Stomach (tissue), 4 donors: Measurements from ENCODE around the gene GRK4.

Experiments used
- EP300 ChIP-seq: sonication (generic); formaldehyde crosslinking; IDR thresholded peaks from one replicate; pipeline ENCODE4 v1.6.1; 2017; ENCODE audit warnings: antibody characterized with exemption
- POLR2A ChIP-seq, 4 donors: fragments of 450-650 bp; IDR thresholded peaks; one replicate each; pipeline ENCODE4 v1.6.1; 2016; ENCODE audit warnings: antibody characterized with exemption in 4 of 4, control low read depth in 2 of 4, mild to moderate bottlenecking in 1 of 4, moderate library complexity in 1 of 4
- POLR2AphosphoS5 ChIP-seq, 3 donors: sonication (generic); formaldehyde crosslinking; IDR thresholded peaks; one replicate each; pipeline ENCODE4 v1.6.1; 2016; ENCODE audit warnings: antibody characterized with exemption in 3 of 3
- TF ChIP-seq, protein P1 (sequence below), 7 experiments: fragments of 450-650 bp in 4 of 7; fragments of 200-600 bp in 3 of 7; sonication (generic) in 3 of 7; IDR thresholded peaks; one replicate each; pipeline ENCODE4 v1.5.1; 2016 to 2019; ENCODE audit warnings: antibody characterized with exemption in 7 of 7, control low read depth in 2 of 7, mild to moderate bottlenecking in 1 of 7

DNA sequence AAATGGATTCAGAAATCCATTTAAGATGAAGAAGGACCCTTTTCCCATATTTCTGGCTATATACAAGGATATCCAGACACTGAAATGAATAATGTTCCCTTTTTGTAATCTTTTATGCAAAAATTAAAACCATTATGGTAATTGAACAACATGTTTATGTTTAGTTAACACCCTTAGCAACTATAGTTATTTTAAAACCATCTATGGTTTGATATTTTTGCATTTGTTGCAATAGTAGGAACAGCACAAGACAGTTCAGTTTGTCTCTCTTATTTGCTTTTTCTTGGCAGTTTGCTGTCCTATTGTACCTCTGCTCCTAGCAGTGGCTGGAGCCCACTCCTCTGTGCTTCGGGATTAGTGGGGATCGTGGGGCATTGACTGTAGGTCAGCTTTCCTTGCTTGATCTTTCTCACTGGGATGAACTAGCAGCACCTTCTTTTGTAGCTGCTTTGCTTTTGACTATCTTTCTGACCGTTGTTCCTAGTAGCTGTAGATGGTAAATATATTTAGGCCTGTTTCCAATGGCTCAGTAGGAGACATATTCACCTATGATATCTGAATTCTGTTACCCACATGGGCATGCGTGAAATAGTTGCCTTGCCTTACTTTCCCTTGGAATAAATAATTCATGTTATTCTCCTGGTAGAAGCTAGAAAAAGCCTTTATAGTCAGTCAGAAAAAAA is 123.9 kb downstream of the GRK4 start:
- TF ChIP-seq EP300: no peak
- TF ChIP-seq, protein P1, sequence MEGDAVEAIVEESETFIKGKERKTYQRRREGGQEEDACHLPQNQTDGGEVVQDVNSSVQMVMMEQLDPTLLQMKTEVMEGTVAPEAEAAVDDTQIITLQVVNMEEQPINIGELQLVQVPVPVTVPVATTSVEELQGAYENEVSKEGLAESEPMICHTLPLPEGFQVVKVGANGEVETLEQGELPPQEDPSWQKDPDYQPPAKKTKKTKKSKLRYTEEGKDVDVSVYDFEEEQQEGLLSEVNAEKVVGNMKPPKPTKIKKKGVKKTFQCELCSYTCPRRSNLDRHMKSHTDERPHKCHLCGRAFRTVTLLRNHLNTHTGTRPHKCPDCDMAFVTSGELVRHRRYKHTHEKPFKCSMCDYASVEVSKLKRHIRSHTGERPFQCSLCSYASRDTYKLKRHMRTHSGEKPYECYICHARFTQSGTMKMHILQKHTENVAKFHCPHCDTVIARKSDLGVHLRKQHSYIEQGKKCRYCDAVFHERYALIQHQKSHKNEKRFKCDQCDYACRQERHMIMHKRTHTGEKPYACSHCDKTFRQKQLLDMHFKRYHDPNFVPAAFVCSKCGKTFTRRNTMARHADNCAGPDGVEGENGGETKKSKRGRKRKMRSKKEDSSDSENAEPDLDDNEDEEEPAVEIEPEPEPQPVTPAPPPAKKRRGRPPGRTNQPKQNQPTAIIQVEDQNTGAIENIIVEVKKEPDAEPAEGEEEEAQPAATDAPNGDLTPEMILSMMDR (IDR thresholded peaks at IDR 0.05): no peak
- TF ChIP-seq POLR2A (IDR thresholded peaks at IDR 0.05): no peak
- no peak for TF ChIP-seq POLR2AphosphoS5 (IDR thresholded peaks at IDR 0.05)
